NT2/D1 (cell line): ENCODE results near the gene DEPDC1B.

Experiments
- SUZ12 ChIP-seq: IDR thresholded peaks from 2 replicates; pipeline ENCODE4 v1.6.1; 2011; ENCODE audit not compliant: insufficient read length, insufficient read depth; ENCODE audit errors: extremely low read depth
- ZNF274 ChIP-seq: IDR thresholded peaks from 2 replicates; pipeline ENCODE4 v1.6.1; 2011; ENCODE audit warnings: mild to moderate bottlenecking, low read depth, low read length

DNA sequence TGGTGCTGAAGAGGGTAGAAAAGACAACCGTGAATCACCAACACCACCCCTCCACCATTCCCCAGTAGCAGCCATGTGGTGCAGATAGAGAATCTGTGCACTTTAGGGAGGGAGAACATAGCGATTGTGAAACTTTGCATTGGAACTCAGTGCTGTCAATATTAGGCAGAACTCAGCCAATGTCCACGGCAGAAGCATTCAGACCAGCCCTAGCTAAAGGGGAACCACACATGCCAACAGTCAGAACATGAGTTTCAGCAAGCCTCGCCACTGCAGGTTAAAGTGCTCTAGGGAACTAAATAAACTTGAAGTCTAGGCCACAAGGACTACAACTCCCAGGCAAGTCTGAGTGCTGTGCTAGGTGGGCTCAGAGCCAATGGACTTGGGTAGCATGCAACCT is 38.5 kb upstream of the DEPDC1B start:
- TF ChIP-seq ZNF274: no peak
- TF ChIP-seq SUZ12: no peak
